Ectodermal cell (in vitro differentiated cells): ENCODE data around the gene MBOAT1.
"Not testable (repeated sequence)": the region's sequence is repeated elsewhere in the genome, so short reads cannot be mapped to it uniquely, and the experiment has no call there.

Experiments
- H3K27ac ChIP-seq: 2 replicates; pipeline ENCODE4 v1.7.0; 2013; ENCODE audit warnings: mild to moderate bottlenecking, low read depth, low read length; ENCODE audit not compliant: insufficient read depth, poor library complexity, severe bottlenecking
- H3K27me3 ChIP-seq: 2 replicates; pipeline ENCODE4 v1.7.0; 2013; ENCODE audit warnings: mild to moderate bottlenecking, low read length; ENCODE audit not compliant: insufficient read depth, control insufficient read depth, poor library complexity, severe bottlenecking
- H3K36me3 ChIP-seq: one replicate; pipeline ENCODE4 v1.7.0; 2013; ENCODE audit warnings: low read length; ENCODE audit not compliant: control insufficient read depth, insufficient read depth
- H3K4me1 ChIP-seq: one replicate; pipeline ENCODE4 v1.7.0; 2013; ENCODE audit warnings: low read length; ENCODE audit not compliant: control insufficient read depth, insufficient read depth
- H3K4me3 ChIP-seq: 2 replicates; pipeline ENCODE4 v1.7.0; 2013; ENCODE audit warnings: low read depth, low read length, control low read depth; ENCODE audit not compliant: insufficient read depth
- H3K9me3 ChIP-seq: 2 replicates; pipeline ENCODE4 v1.7.0; 2013; ENCODE audit warnings: mild to moderate bottlenecking, low read length, moderate library complexity; ENCODE audit not compliant: control insufficient read depth
- WGBS, 2 experiments: methylation state at CpG; one replicate each; pipeline ENCODE4 v1.1.7; 2013; ENCODE audit warnings: missing lambda C conversion rate in 2 of 2; 5-methylcytosine and 5-hydroxymethylcytosine counted together

MBOAT1 gene

DNA sequence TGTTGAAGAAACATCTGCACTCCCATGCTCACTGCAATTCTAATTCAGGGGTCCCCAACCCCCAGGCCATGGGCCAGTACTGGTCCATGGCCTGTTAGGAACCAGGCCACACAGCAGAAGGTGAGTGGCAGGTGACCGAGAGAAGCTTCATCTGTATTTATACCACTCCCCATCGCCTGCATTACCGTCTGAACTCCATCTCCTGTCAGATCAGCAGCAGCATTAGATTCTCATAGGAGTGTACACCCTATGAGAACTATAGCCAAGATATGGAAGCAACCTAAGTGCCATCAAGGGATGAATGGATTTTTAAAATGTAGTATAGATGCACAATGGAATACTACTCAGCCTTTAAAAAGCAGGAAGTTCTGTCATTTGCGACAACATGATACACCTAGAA is 53.2 kb downstream of the MBOAT1 start:
- Histone ChIP-seq H3K27ac (no peak overlapping the region), H3K36me3 (no peaks in the 10 kb centered on the region), H3K9me3 (no peaks in the 10 kb centered on the region), H3K4me3 (no peak overlapping the region), H3K27me3 (no peaks in the 10 kb centered on the region), H3K4me1 (peaks cover 9% of the 10 kb centered on the region)
- 70 to 71% methylated on average over 4 of the region's 4 CpGs for WGBS, 2 experiments

DNA sequence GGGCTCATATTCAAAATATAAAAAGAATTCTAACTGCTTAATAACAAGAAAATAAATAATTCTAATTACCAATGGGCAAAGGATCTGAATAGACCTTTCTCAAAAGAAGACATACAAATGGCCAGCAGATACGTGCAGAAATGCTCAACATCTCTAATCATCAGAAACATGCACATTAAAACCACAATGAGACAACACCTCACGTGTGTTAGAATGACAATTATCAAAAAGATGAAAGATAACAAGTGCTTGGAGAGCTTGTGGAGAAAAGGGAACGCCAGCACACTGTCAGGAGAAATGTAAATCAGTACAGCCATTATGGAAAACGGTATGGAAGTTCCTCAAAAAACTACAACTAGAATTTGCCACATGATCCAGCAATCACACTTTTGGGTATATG is 53.6 kb downstream of the MBOAT1 start:
- H3K36me3 ChIP-seq = no peaks in the 10 kb centered on the region
- H3K27me3 ChIP-seq = no peaks in the 10 kb centered on the region
- H3K27ac ChIP-seq = no peak overlapping the region
- no peaks in the 10 kb centered on the region for H3K9me3 ChIP-seq
- no peak overlapping the region for H3K4me3 ChIP-seq
- WGBS, 2 experiments = 82 to 87% methylated on average over 4 of the region's 4 CpGs
- H3K4me1 ChIP-seq = peaks cover 9% of the 10 kb centered on the region

DNA sequence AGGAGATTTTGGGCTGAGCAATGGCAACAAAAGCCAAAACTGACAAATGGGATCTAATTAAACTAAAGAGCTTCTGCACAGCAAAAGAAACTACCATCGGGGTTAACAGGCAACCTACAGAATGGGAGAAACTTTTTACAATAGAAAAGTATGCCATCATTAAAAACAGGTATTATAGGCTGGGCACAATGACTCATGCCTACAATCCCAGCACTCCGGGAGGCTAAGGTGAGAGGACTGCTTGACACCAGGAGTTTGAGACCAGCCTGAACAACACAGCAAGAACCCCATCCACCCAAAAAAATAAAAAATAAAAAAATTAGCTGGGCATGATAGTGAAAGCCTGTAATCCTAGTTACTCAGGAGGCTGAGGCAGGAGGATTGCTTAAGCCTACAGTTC is 55.4 kb downstream of the MBOAT1 start:
- WGBS, 2 experiments = 72 to 79% methylated on average over 2 of the region's 2 CpGs

DNA sequence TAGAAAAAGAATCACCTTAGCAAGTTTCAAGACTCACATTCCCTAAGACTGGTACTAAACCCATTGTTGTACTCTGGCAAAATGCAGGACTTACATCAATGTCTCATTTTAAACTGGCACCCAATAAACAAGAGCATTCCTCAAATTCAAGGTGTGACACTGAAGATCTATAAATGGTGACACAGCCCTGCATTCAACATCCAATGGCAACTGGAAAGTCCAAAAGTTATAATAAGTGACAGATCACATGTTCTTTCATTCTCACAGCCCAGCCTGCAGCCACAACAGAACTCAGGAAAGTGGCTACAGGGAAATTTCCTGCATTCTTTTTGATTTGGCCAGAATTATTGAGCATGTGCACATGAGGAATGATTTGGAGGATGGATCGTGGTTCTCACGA is 57.5 kb downstream of the MBOAT1 start:
- Histone ChIP-seq H3K4me1 (peaks cover under 1% of the 10 kb centered on the region), H3K27ac (no peak overlapping the region), H3K36me3 (no peaks in the 10 kb centered on the region), H3K27me3 (no peaks in the 10 kb centered on the region), H3K9me3 (no peaks in the 10 kb centered on the region), H3K4me3 (no peak overlapping the region)
- WGBS, 2 experiments = 95 to 96% methylated on average over 2 of the region's 2 CpGs

More for the DNA sequence above, 55.4 kb downstream of the MBOAT1 start:
- Histone ChIP-seq H3K36me3 (no peaks in the 10 kb centered on the region), H3K4me3 (no peak overlapping the region), H3K27me3 (no peaks in the 10 kb centered on the region), H3K27ac (no peak overlapping the region), H3K9me3 (no peaks in the 10 kb centered on the region), H3K4me1 (peaks cover 9% of the 10 kb centered on the region)

DNA sequence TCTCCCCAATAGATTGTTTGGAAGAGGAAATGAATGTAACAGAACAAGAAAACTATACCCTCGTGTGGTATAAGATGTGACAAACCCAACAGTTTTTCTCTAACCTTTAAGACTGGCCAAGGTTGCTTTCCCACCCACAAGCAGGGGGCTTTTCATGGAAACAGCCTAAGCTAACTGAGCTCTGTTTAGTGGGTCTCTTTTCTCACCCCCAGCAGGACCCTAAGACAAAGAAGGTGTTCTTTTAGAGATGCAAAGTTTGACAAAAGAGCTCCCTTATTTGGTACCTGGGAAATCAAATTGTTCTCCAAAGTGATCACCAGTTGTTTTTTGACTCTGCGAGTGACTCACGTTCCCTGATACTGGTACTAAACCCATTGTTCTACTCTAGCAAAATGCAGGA is 59.1 kb downstream of the MBOAT1 start:
- Histone ChIP-seq H3K27ac (no peak overlapping the region), H3K4me3 (no peak overlapping the region), H3K27me3 (no peaks in the 10 kb centered on the region), H3K9me3 (no peaks in the 10 kb centered on the region), H3K4me1 (no peaks in the 10 kb centered on the region), H3K36me3 (no peaks in the 10 kb centered on the region)
- 25 to 44% methylated on average over 3 of the region's 3 CpGs for WGBS, 2 experiments

DNA sequence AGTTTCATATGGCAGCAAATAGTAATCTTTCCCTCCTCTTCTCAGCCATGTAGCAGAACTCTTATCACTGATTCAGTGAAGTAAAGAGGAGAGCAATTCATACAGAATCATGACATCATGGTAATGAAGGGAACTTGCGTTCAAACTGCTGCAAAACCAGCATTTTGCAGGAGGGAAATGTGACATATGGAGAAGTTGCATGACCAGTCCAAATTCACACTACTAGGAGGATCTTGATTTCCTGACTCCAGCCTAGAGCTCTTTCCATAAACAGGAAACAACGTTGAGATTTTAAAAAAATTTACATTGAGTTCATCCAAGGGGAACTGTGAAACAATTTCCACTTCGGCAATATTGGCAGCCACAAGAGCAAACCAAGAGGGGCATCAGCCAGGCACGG is 63.8 kb downstream of the MBOAT1 start:
- H3K27me3 ChIP-seq = no peaks in the 10 kb centered on the region
- 92 to 95% methylated on average over 4 of the region's 4 CpGs for WGBS, 2 experiments
- no peak overlapping the region for H3K27ac ChIP-seq
- no peaks in the 10 kb centered on the region for H3K36me3 ChIP-seq
- no peak overlapping the region for H3K4me3 ChIP-seq
- no peaks in the 10 kb centered on the region for H3K9me3 ChIP-seq
- H3K4me1 ChIP-seq = no peaks in the 10 kb centered on the region

DNA sequence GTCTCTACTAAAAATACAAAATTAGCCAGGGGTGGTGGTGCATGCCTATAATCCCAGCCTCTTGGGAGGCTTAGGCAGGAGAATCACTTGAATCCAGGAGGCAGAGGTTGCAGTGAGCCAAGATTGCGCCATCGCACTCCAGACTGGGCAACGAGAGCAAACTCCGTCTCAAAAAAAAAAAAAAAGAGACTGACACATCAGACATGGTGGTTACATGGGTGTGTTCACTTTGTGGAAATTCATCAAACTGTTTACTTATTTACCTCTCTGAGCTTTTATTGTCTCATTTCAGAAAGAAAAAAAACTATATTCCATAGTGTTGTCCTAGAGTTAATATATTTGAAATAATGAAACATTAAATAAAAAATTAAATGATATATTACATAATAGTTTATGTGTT is 64.8 kb downstream of the MBOAT1 start:
- Histone ChIP-seq H3K9me3 (no peaks in the 10 kb centered on the region), H3K27ac (no peak overlapping the region), H3K4me1 (no peaks in the 10 kb centered on the region), H3K36me3 (no peaks in the 10 kb centered on the region), H3K4me3 (no peak overlapping the region), H3K27me3 (no peaks in the 10 kb centered on the region)
- WGBS, 2 experiments = 93 to 98% methylated on average over 4 of the region's 4 CpGs

DNA sequence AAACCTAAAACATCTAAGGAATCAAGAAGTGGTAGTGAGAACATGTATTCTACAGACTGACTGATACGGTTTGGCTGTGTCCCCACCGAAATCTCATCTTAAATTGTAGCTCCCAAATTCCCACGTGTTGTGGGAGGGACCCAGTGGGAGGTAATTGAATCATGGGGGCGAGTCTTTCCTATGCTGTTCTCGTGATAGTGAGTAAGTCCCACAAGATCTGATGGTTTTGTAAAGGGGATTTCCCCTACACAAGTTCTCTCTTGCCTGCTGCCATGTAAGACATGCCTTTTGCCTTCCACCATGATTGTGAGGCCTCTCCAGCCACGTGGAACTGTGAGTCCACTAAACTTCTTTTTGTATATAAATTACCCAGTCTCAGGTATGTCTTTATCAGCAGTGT is 65.4 kb downstream of the MBOAT1 start:
- H3K36me3 ChIP-seq, H3K4me1 ChIP-seq, H3K9me3 ChIP-seq, H3K4me3 ChIP-seq, H3K27me3 ChIP-seq, H3K27ac ChIP-seq: not testable (repeated sequence)
- 83 to 88% methylated on average over 6 of the region's 6 CpGs for WGBS, 2 experiments

DNA sequence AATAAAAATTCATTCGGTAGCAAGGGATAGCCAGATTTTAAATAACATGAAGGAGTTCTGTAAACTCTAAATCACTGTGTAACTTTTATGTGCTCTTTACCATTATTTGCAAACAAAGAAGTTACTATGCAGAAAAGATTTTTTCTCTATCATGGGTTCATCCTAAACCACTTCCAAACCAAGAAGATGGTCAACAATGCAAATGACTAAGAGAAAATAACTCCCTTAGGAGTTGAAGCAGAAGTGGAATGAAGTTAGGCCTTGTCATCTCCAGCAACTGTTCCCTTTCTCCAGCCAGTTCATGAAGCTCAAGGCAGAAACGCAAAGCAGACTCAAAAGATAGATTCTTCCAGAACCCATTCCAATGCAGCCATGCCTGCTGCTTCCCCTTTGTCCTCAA is 66.0 kb downstream of the MBOAT1 start:
- H3K4me3 ChIP-seq = no peak overlapping the region
- H3K9me3 ChIP-seq = no peaks in the 10 kb centered on the region
- 88 to 100% methylated on average over 2 of the region's 2 CpGs for WGBS, 2 experiments
- H3K4me1 ChIP-seq = no peaks in the 10 kb centered on the region
- H3K27ac ChIP-seq = no peak overlapping the region
- no peaks in the 10 kb centered on the region for H3K36me3 ChIP-seq
- H3K27me3 ChIP-seq = no peaks in the 10 kb centered on the region

DNA sequence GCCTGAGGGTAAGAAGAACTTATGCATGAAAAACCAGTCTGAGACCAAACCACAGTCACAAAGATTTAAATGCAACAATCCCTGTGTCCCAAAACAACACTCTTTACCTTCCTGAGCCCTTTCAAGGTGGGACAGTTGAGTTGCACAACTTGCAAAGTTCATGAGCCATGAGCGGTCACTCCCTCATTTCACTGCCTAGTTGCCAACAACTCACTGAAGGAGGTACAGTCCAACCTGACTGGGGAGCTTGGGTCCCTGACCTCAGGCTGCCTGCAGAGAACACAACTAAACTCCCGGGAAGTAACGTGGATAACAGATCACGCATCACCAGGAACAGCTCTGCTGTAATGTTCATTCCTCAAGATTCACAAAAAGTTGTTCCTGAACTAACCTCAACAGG is 69.4 kb downstream of the MBOAT1 start:
- 95% methylated on average over 4 of the region's 4 CpGs for WGBS, 2 experiments
- H3K36me3 ChIP-seq = no peaks in the 10 kb centered on the region
- no peaks in the 10 kb centered on the region for H3K27me3 ChIP-seq
- H3K4me1 ChIP-seq = no peaks in the 10 kb centered on the region
- H3K27ac ChIP-seq = no peak overlapping the region
- H3K4me3 ChIP-seq = no peak overlapping the region
- H3K9me3 ChIP-seq = no peaks in the 10 kb centered on the region

DNA sequence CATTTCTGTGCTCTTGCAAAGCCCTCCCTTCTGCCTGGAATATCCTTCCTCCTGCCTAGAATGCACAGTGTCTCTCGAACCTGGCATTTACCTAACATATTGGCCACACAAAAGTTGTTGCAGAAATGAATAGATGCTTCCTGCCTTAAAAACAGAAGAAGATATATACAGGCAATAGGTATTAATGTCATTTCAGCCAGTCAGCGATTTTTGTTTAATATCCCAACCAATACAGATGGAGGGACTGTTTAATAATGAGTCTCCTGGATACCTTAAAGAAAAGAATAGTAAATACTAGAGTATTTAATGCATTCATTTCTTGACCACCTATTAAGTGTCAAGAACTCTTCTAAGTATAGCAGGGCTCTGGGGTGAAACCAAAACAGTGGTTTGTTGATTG is 70.3 kb downstream of the MBOAT1 start:
- no peaks in the 10 kb centered on the region for H3K36me3 ChIP-seq
- WGBS, 2 experiments = 88 to 91% methylated on average over 1 to 2 of the region's 2 CpGs
- H3K27ac ChIP-seq = no peak overlapping the region
- H3K9me3 ChIP-seq = no peaks in the 10 kb centered on the region
- no peak overlapping the region for H3K4me3 ChIP-seq
- H3K4me1 ChIP-seq = no peaks in the 10 kb centered on the region
- H3K27me3 ChIP-seq = no peaks in the 10 kb centered on the region
